Fibroblast of the aortic adventitia (primary cell): ENCODE data around the gene CAPZB. TPM values are rescaled to one million over a fixed set of nuclear protein-coding genes. Genes with fewer than 3 reads are reported as not detected.

Experiments used
- DNase-seq: peaks from one replicate; pipeline ENCODE4 v3.0.0-alpha.2; 2010; ENCODE audit warnings: low read depth
- H3K4me3 ChIP-seq: 2 replicates; pipeline ENCODE4 v1.5.1; 2011; ENCODE audit warnings: low read depth, mild to moderate bottlenecking, control low read depth, low read length, moderate library complexity
- CTCF ChIP-seq: IDR thresholded peaks from 2 replicates; pipeline ENCODE4 v1.5.1; 2011; ENCODE audit warnings: mild to moderate bottlenecking, low read length, control low read depth, inconsistent platforms; ENCODE audit not compliant: insufficient read depth
- total RNA-seq: library from RNA; depleted of rRNA; stranded (reverse); fragments of >200 nt; gene quantifications from 2 replicates; pipeline ENCODE4 v1.2.3, GENCODE V29; 2012; ENCODE audit warnings: low replicate concordance

CAPZB gene
- total RNA-seq, 1 donor = 232 TPM

GRCh38 chr1:19456968-19457441, 28.3 kb downstream of the CAPZB start:
- H3K4me3 ChIP-seq = no peak overlapping the region
- TF ChIP-seq CTCF = no peak
- peak; percentile 82 for DNase-seq

DNA sequence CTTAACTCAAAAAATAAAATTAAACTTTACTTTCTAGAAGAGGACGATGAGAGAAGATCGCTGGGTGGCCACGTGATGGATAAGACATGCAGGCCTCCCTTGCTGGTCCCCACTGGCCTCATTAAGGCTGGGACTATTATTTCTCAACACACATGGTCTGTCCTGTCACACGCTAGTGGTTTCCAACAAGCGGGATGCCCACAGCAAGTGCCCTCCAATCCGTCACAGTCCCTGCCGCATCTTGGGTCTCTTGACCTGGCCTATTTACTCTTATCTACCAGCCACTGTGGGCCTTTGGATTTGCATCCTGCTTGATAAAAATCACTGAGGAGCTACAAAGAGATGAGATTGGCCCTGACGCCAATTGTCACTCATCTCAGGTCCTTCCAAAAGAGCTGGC, 30.0 kb downstream of the CAPZB start:
- TF ChIP-seq CTCF = no peak
- no peak for DNase-seq
- H3K4me3 ChIP-seq = no peak overlapping the region

- no peak for TF ChIP-seq CTCF
- DNase-seq = no peak
- no peak overlapping the region for H3K4me3 ChIP-seq
These were observed 30.8 kb downstream of the CAPZB start for GRCh38 chr1:19454265-19455146.

DNA sequence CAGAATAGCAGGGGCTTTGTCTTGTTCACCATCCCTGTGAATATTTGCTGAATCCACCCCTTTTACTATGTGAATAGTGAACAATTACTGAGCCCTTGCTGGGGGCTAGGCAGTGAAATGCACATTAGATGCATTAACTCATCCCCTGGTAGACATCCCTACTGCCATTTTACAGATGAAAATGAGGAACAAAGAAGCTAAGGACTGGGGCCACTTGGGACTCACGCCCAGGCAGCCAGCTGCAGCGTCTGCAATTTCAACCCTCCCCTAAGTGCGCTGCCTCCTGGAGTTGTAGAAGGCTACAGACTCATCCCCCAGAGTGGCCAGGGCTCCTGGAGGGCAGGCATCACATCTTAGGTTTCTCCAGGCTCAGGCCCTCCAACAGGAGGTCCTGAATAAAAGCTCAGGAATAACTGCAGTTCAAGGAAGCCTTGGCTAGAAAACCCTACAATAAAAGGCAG, 31.6 kb downstream of the CAPZB start:
- no peak overlapping the region for H3K4me3 ChIP-seq
- no peak for DNase-seq
- TF ChIP-seq CTCF = no peak

GRCh38 chr1:19452221-19452663, 33.1 kb downstream of the CAPZB start:
- peak; percentile 98 for DNase-seq
- no peak for TF ChIP-seq CTCF
- peak overlapping the region; percentile 28 for H3K4me3 ChIP-seq

DNA sequence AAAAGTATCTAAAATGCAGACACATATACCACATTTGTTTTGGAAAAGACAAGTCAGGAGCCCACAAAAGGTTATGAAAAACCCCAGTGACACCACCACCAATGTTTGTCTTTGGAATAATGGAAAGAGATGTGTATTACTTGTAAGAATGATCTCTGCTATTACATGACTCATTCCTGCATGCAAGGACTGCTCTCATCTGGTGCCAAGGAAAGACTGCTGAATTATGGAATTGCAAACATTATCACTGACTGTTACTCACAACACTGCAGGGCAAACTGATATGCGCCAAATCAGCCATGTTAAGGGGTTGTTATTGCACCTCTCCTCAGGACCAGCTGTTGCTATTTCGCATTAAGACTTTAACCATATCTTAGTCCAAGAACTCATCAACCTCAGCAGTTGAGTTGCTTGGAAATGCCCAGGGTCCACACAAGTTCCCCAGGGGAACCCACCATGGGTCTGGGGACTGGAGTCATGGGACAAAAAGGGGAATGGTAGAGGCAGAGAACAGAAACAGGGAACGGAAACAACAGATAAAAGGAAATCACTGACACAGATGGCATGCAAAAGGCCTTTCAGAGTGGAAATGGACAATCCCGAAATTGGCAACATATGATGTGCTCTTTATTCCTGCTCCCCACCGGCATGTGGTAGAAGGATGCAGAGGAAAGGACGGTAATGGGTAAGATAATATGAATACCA, 34.4 kb downstream of the CAPZB start:
- no peak for TF ChIP-seq CTCF
- H3K4me3 ChIP-seq = peak overlapping the region; percentile 11

More for the DNA sequence above, 34.4 kb downstream of the CAPZB start:
- peak; percentile 99 for DNase-seq
